ENCODE data around the gene CDHR2. TPM values are rescaled to one million over a fixed set of nuclear protein-coding genes. Genes with fewer than 3 reads are reported as not detected.

The CDHR2 gene
- total and polyA plus RNA-seq, 2 of the 13 experiments (the other 11 are each of a cell fraction or from before 2014, with no cell fraction given), result 17.9 to 20.9 TPM

- TF ChIP-seq ZHX2 (IDR thresholded peaks at IDR 0.05; ENCODE audit: low read depth), result 0 out of 2 replicates have a peak, but pooled peaks have one; percentile 12
- no peak for TF ChIP-seq ZHX2 (CRISPR knock-in tag; IDR thresholded peaks at IDR 0.05; ENCODE audit: borderline replicate concordance)
- peak; percentile 41; the same call in 1 of the 2 replicates for TF ChIP-seq FOXK1 (CRISPR knock-in tag; IDR thresholded peaks at IDR 0.05; ENCODE audit: borderline replicate concordance, low read depth)
- TF ChIP-seq HES4 (CRISPR knock-in tag; IDR thresholded peaks at IDR 0.05; ENCODE audit: borderline replicate concordance), result peak; percentile 52; the same call in 1 of the 2 replicates
- TF ChIP-seq ZFP91 (CRISPR knock-in tag; IDR thresholded peaks at IDR 0.05; ENCODE audit: borderline replicate concordance), result peak; percentile 97
- no peak for TF ChIP-seq ZNF576 (CRISPR knock-in tag; IDR thresholded peaks at IDR 0.05)
- TF ChIP-seq ATF7-NPFF (CRISPR knock-in tag; IDR thresholded peaks at IDR 0.05; ENCODE audit: low read depth), result no peak
- peak; percentile 15; the same call in 1 of the 2 replicates for TF ChIP-seq IKZF5 (CRISPR knock-in tag; IDR thresholded peaks at IDR 0.05)
- no peak for TF ChIP-seq SKI (IDR thresholded peaks at IDR 0.05; ENCODE audit: partially characterized antibody)
- no peak for TF ChIP-seq ZBTB10 (CRISPR knock-in tag; IDR thresholded peaks at IDR 0.05; ENCODE audit: borderline replicate concordance)
- TF ChIP-seq MEIS2 (CRISPR knock-in tag; IDR thresholded peaks at IDR 0.05), result no peak
- TF ChIP-seq ZNF781 (CRISPR knock-in tag; IDR thresholded peaks at IDR 0.05; ENCODE audit: borderline replicate concordance, not compliant biosample characterization), result peak; percentile 25
- TF ChIP-seq ATM (IDR thresholded peaks at IDR 0.05; ENCODE audit: borderline replicate concordance), result no peak
- TF ChIP-seq ZNF260 (CRISPR knock-in tag; IDR thresholded peaks at IDR 0.05; ENCODE audit: borderline replicate concordance, low read depth), result no peak
- no peak for TF ChIP-seq DNMT3B (CRISPR knock-in tag; conservative IDR thresholded peaks at IDR 0.05)
These were observed 12.8 kb upstream of the CDHR2 start (continued) for GRCh38 chr5:176536132-176536901.

All from HepG2 (cell line).